OCI-LY7 (cell line): ENCODE data around the gene RRBP1. TPM values are rescaled to one million over a fixed set of nuclear protein-coding genes. Genes with fewer than 3 reads are reported as not detected.
A peak's percentile ranks its signal among the peaks of the same experiment; 100 is the strongest.

Experiments used
- BruUV-seq: library from RNA; stranded (reverse); fragments of 400-500 nt; replicated peaks from 2 replicates; lab custom pipeline; 2021; lab: Mats Ljungman, UMichigan
- CTCF ChIA-PET: fragments of 300-600 bp; sonication (Branson Sonifier 250); formaldehyde crosslinking; loops from one replicate; lab custom pipeline; 2022; ENCODE audit warnings: antibody characterized with exemption; ENCODE audit not compliant: unreplicated experiment; lab: Charles Lee
- POLR2A ChIA-PET: fragments of 300-600 bp; sonication (Branson Sonifier 250); formaldehyde crosslinking; loops from one replicate; lab custom pipeline; 2022; ENCODE audit warnings: antibody characterized with exemption; lab: Charles Lee
- DNase-seq: peaks from one replicate; pipeline ENCODE4 v3.0.0-alpha.2; 2015; ENCODE audit warnings: low spot score
- H2AFZ ChIP-seq: fragments of 200-600 bp; sonication (generic), shearing (Covaris generic); 2 replicates; pipeline ENCODE4 v1.6.1; 2014; ENCODE audit warnings: mild to moderate bottlenecking, antibody characterized with exemption, low read length, moderate library complexity
- H3K27ac ChIP-seq: fragments of 200-600 bp; sonication (generic); 2 replicates; pipeline ENCODE4 v1.5.1; 2014; ENCODE audit warnings: mixed run types, low read depth, mild to moderate bottlenecking, moderate library complexity, low read length, inconsistent platforms; ENCODE audit not compliant: poor library complexity, severe bottlenecking
- H3K36me3 ChIP-seq: fragments of 200-600 bp; sonication (generic); 2 replicates; pipeline ENCODE4 v1.6.1; 2014; ENCODE audit warnings: mild to moderate bottlenecking, antibody characterized with exemption, low read length, moderate library complexity, mixed read lengths; ENCODE audit not compliant: insufficient read depth
- H3K4me1 ChIP-seq: fragments of 200-600 bp; sonication (generic); 2 replicates; pipeline ENCODE4 v1.5.1; 2014; ENCODE audit warnings: mild to moderate bottlenecking, low read length; ENCODE audit not compliant: insufficient read depth, poor library complexity, severe bottlenecking
- H3K4me2 ChIP-seq: fragments of 200-600 bp; sonication (generic); 2 replicates; pipeline ENCODE4 v1.6.1; 2014; ENCODE audit warnings: mild to moderate bottlenecking, low read length
- H3K4me3 ChIP-seq: fragments of 200-600 bp; sonication (generic); 2 replicates; pipeline ENCODE4 v1.5.1; 2014; ENCODE audit warnings: mild to moderate bottlenecking, low read depth, low read length; ENCODE audit not compliant: poor library complexity, severe bottlenecking
- H3K79me2 ChIP-seq: fragments of 200-600 bp; sonication (generic); 2 replicates; pipeline ENCODE4 v1.6.1; 2016; ENCODE audit warnings: low read depth, mild to moderate bottlenecking, low read length, moderate library complexity, mixed read lengths; ENCODE audit not compliant: insufficient read depth
- H3K9me2 ChIP-seq: fragments of 200-600 bp; sonication (generic); 2 replicates; pipeline ENCODE4 v1.6.1; 2016; ENCODE audit warnings: mild to moderate bottlenecking, low read length, mixed read lengths; ENCODE audit not compliant: insufficient read depth
- H3K9me3 ChIP-seq: fragments of 200-600 bp; sonication (generic); 2 replicates; pipeline ENCODE4 v1.6.1; 2014; ENCODE audit warnings: mild to moderate bottlenecking, mixed run types, low read length, mixed read lengths
- H4K20me1 ChIP-seq: fragments of 200-600 bp; sonication (generic); 2 replicates; pipeline ENCODE4 v1.6.1; 2014; ENCODE audit warnings: mild to moderate bottlenecking, antibody characterized with exemption, low read length, moderate library complexity, mixed read lengths; ENCODE audit not compliant: insufficient read depth
- CTCF ChIP-seq: fragments of 200-600 bp; sonication (generic); conservative IDR thresholded peaks from 2 replicates; pipeline ENCODE4 v1.5.1; 2014; ENCODE audit warnings: mild to moderate bottlenecking, antibody characterized with exemption, low read length, moderate library complexity, mixed read lengths
- EZH2phosphoT487 ChIP-seq: fragments of 200-600 bp; sonication (generic); IDR thresholded peaks from 2 replicates; pipeline ENCODE4 v1.6.1; 2018; ENCODE audit warnings: low read depth, borderline replicate concordance, mild to moderate bottlenecking, mixed run types, antibody characterized with exemption, low read length, moderate library complexity, mixed read lengths
- intact Hi-C: fragments of 100-400 bp; cut with micrococcal nuclease; formaldehyde crosslinking; loops from one replicate; pipeline ENCODE4 v1.10.0; 2022; ENCODE audit not compliant: unreplicated experiment
- total RNA-seq, 2 experiments: library from RNA; depleted of rRNA in 1 of 2; stranded (reverse); fragments of >200 nt in 1 of 2; shearing (Covaris generic) in 1 of 2; gene quantifications; 2 replicates each; pipeline ENCODE4 v1.2.3, GENCODE V29; 2014 to 2022

The RRBP1 gene
- total RNA-seq, 2 experiments from 2014 or later: 13.6 to 46.3 TPM

- CTCF ChIA-PET: no interaction called here
- no TSS peak for BruUV-seq
- peaks cover 27% of the 10 kb centered on the region for H3K36me3 ChIP-seq
- intact Hi-C loops: no loop called here
- H3K4me2 ChIP-seq: no peak overlapping the region
- TF ChIP-seq CTCF (no peak), EZH2phosphoT487 (no peak)
- H3K4me1 ChIP-seq: peaks cover 4% of the 10 kb centered on the region
- DNase-seq: no peak
- POLR2A ChIA-PET: interaction anchor here (0.5 to 1.0 kb wide), 3 partner anchors 9 to 1664 kb away, joined by 3 read pairs; partner anchors contain the start of gene RRBP1
- no peak overlapping the region for H3K4me3 ChIP-seq
- H2AFZ ChIP-seq: no peak overlapping the region
- H4K20me1 ChIP-seq: no peaks in the 10 kb centered on the region
- no peaks in the 10 kb centered on the region for H3K9me2 ChIP-seq
- no peaks in the 10 kb centered on the region for H3K79me2 ChIP-seq
- H3K9me3 ChIP-seq: peaks cover 8% of the 10 kb centered on the region; the same call in 1 of the 2 replicates
- H3K27ac ChIP-seq: no peak overlapping the region
Observed at GRCh38 chr20:17657079-17657825, 24.8 kb downstream of the RRBP1 start.

- H4K20me1 ChIP-seq: no peaks in the 10 kb centered on the region
- H3K4me1 ChIP-seq: peaks cover 6% of the 10 kb centered on the region
- intact Hi-C loops: no loop called here
- BruUV-seq: no TSS peak
- no peaks in the 10 kb centered on the region for H3K9me2 ChIP-seq
- ChIA-PET CTCF (interaction anchor here (0.6 kb wide), 1 partner anchor 1358 kb away, joined by 3 read pairs; no protein-coding TSS in a partner anchor), POLR2A (no interaction called here)
- H3K4me2 ChIP-seq: no peak overlapping the region
- DNase-seq: no peak
- no peak overlapping the region for H3K4me3 ChIP-seq
- peaks cover 27% of the 10 kb centered on the region for H3K36me3 ChIP-seq
- H3K79me2 ChIP-seq: no peaks in the 10 kb centered on the region
- no peak overlapping the region for H2AFZ ChIP-seq
- peaks cover 8% of the 10 kb centered on the region; the same call in 1 of the 2 replicates for H3K9me3 ChIP-seq
- no peak overlapping the region for H3K27ac ChIP-seq
- no peak for TF ChIP-seq CTCF
- no peak for TF ChIP-seq EZH2phosphoT487
Observed at GRCh38 chr20:17655865-17656479, 26.1 kb downstream of the RRBP1 start.

GRCh38 chr20:17655286-17655651 lies 26.8 kb downstream of the RRBP1 start:
- no peaks in the 10 kb centered on the region for H3K79me2 ChIP-seq
- no peak overlapping the region for H3K4me2 ChIP-seq
- CTCF ChIA-PET: no interaction called here
- H3K9me3 ChIP-seq: peaks cover 8% of the 10 kb centered on the region; the same call in 1 of the 2 replicates
- no peak for DNase-seq
- H4K20me1 ChIP-seq: no peaks in the 10 kb centered on the region
- TF ChIP-seq CTCF (peak; percentile 49; the same call in 1 of the 2 replicates), EZH2phosphoT487 (no peak)
- BruUV-seq: no TSS peak
- H3K27ac ChIP-seq: no peak overlapping the region
- peaks cover 12% of the 10 kb centered on the region for H3K4me1 ChIP-seq
- intact Hi-C loops: no loop called here
- peaks cover 26% of the 10 kb centered on the region for H3K36me3 ChIP-seq
- no peak overlapping the region for H2AFZ ChIP-seq
- POLR2A ChIA-PET: no interaction called here
- H3K9me2 ChIP-seq: no peaks in the 10 kb centered on the region
- no peak overlapping the region for H3K4me3 ChIP-seq
